ENCODE measurements around the gene ZFAND6.

- TF ChIP-seq CTCF (IDR thresholded peaks at IDR 0.05; ENCODE audit: poor library complexity) (no peak), EZH2 (IDR thresholded peaks at IDR 0.05; ENCODE audit: borderline replicate concordance) (no peak), EZH2phosphoT487 (IDR thresholded peaks at IDR 0.05; ENCODE audit: low read depth, severe bottlenecking, unreplicated experiment) (no peak)
Observed at GRCh38 chr15:80110920-80111319, 51.4 kb downstream of the ZFAND6 start.
